Right cardiac atrium (tissue), 5 donors: ENCODE results near the gene FMO5. TPM values are rescaled to one million over a fixed set of nuclear protein-coding genes. Genes with fewer than 3 reads are reported as not detected.
"Not testable (repeated sequence)": the region's sequence is repeated elsewhere in the genome, so short reads cannot be mapped to it uniquely, and the experiment has no call there.

Source experiments
- ATAC-seq, 2 donors: fragments of 200-7000 bp; cut with Tn5 transposase; one replicate each; pipeline versions ENCODE4 v1.8.0 to v1.9.1; 2020; ENCODE audit warnings: moderate library complexity in 2 of 2, mild to moderate bottlenecking in 1 of 2
- DNase-seq, 3 donors: peaks; one replicate each; pipeline ENCODE4 v3.0.0-alpha.2; 2020
- H3K27ac ChIP-seq: one replicate; pipeline ENCODE4 v1.5.1; 2013; ENCODE audit warnings: mild to moderate bottlenecking, low read length, control low read depth, moderate library complexity
- H3K27me3 ChIP-seq: one replicate; pipeline ENCODE4 v1.6.1; 2013; ENCODE audit not compliant: control insufficient read depth, insufficient read depth
- H3K4me1 ChIP-seq: one replicate; pipeline ENCODE4 v1.6.1; 2013; ENCODE audit warnings: low read length; ENCODE audit not compliant: control insufficient read depth, insufficient read depth
- H3K4me3 ChIP-seq: one replicate; pipeline ENCODE4 v1.5.1; 2013; ENCODE audit warnings: low read length, control low read depth
- H3K9me3 ChIP-seq: one replicate; pipeline ENCODE4 v1.6.1; 2013; ENCODE audit warnings: low read length; ENCODE audit not compliant: control insufficient read depth
- WGBS: extraction: QIAGEN DNeasy Blood & Tissue Kit; methylation state at CpG from one replicate; pipeline ENCODE4 v1.1.7; 2013; 5-methylcytosine and 5-hydroxymethylcytosine counted together
- intact Hi-C, 4 donors: fragments of 100-400 bp; cut with DNase I; formaldehyde crosslinking; loops; one replicate each; pipeline versions ENCODE4 v1.11.0 to v1.14.0; 2022 to 2023
- polyA plus RNA-seq: library from polyadenylated mRNA; stranded (reverse); fragments of 200-250 nt; gene quantifications from one replicate; pipeline ENCODE4 v1.2.3, GENCODE V29; 2013
- total RNA-seq, 4 donors: library from RNA; stranded (reverse); fragmentation: NEBNext Ultra II Directional; extraction: Animal tissue kit (Norgen Biotek cat#: 25700); gene quantifications; one replicate each; pipeline ENCODE4 v1.2.1, GENCODE V29; 2021
- donor health status: healthy with polysubstance abuse.
- donor health status: DM: no; HTN: yes; CAD: no.
- donor health status: DM: no; HTN: no; CAD: no.
- donor health status: DM: no; HTN: yes; CAD: no; lungs with severe emphysema.
- donor health status: DM: yes; HTN: yes; CAD: no.

The FMO5 gene
- total and polyA plus RNA-seq, 5 donors, result 1.1 to 3.1 (median 1.5) TPM

GRCh38 chr1:147202576-147202975, 22.6 kb downstream of the FMO5 start:
- Histone ChIP-seq H3K27ac (no peak overlapping the region), H3K4me1 (no peaks in the 10 kb centered on the region), H3K27me3 (no peaks in the 10 kb centered on the region), H3K4me3 (no peak overlapping the region), H3K9me3 (no peaks in the 10 kb centered on the region)
- DNase-seq (no peak), ATAC-seq (no peak)
- intact Hi-C loops, result no loop called here
- 65% methylated on average over 2 of the region's 2 CpGs for WGBS

- no peaks in the 10 kb centered on the region for H3K4me1 ChIP-seq
- H3K27ac ChIP-seq, result no peak overlapping the region
- intact Hi-C loops, result no loop called here
- no peaks in the 10 kb centered on the region for H3K27me3 ChIP-seq
- no peak for ATAC-seq
- 83% methylated on average over 1 of the region's 1 CpG for WGBS
- no peak for DNase-seq
- H3K4me3 ChIP-seq, result no peak overlapping the region
- H3K9me3 ChIP-seq, result no peaks in the 10 kb centered on the region
Measured at GRCh38 chr1:147201786-147202185, 23.4 kb downstream of the FMO5 start.

- Histone ChIP-seq H3K9me3 (no peaks in the 10 kb centered on the region), H3K27ac (no peak overlapping the region), H3K27me3 (no peaks in the 10 kb centered on the region), H3K4me1 (no peaks in the 10 kb centered on the region), H3K4me3 (no peak overlapping the region)
- intact Hi-C loops, result no loop called here
- DNase-seq (no peak), ATAC-seq (no peak)
- WGBS, result 75% methylated on average over 4 of the region's 4 CpGs
Measured at GRCh38 chr1:147201276-147201675, 23.9 kb downstream of the FMO5 start.

GRCh38 chr1:147197324-147197723, 27.8 kb downstream of the FMO5 start:
- H3K27ac ChIP-seq, H3K27me3 ChIP-seq, DNase-seq, H3K4me1 ChIP-seq, H3K9me3 ChIP-seq, intact Hi-C loops, H3K4me3 ChIP-seq, ATAC-seq: not testable (repeated sequence)
- 75% methylated on average over 3 of the region's 3 CpGs for WGBS

GRCh38 chr1:147189514-147189913, 35.6 kb downstream of the FMO5 start:
- 90% methylated on average over 2 of the region's 2 CpGs for WGBS

GRCh38 chr1:147185432-147185831, 39.7 kb downstream of the FMO5 start:
- intact Hi-C loops, result no loop called here
- Histone ChIP-seq H3K27ac (no peak overlapping the region), H3K27me3 (no peaks in the 10 kb centered on the region), H3K4me1 (no peaks in the 10 kb centered on the region), H3K4me3 (no peak overlapping the region), H3K9me3 (no peaks in the 10 kb centered on the region)
- ATAC-seq (no peak), DNase-seq (no peak)
- 90% methylated on average over 2 of the region's 2 CpGs for WGBS

More at GRCh38 chr1:147189514-147189913, 35.6 kb downstream of the FMO5 start:
- no peak for ATAC-seq
- no peaks in the 10 kb centered on the region for H3K27me3 ChIP-seq
- intact Hi-C loops, result no loop called here
- no peak overlapping the region for H3K4me3 ChIP-seq
- H3K27ac ChIP-seq, result no peak overlapping the region
- no peaks in the 10 kb centered on the region for H3K9me3 ChIP-seq
- no peaks in the 10 kb centered on the region for H3K4me1 ChIP-seq
- DNase-seq, result no peak

GRCh38 chr1:147177611-147178380, 47.3 kb downstream of the FMO5 start:
- intact Hi-C loops, result loop anchor here in 1 of 4 donors (10.0 kb wide), 1 partner anchor 47 kb away; the partner anchor contains the start of gene FMO5
- no peak overlapping the region for H3K27ac ChIP-seq

GRCh38 chr1:147172168-147173016, 52.7 kb downstream of the FMO5 start, which contains the start of gene PRKAB2:
Gene PRKAB2, minus strand, starts transcription at chr1:147172470. Its CDS starts 326 bp downstream, at chr1:147172144.
- H3K27ac ChIP-seq, result peak within 1 kb of the TSS; percentile 99
- intact Hi-C loops, result loop anchor here (1.0 to 10.0 kb wide), 4 partner anchors 52 to 70 kb away; partner anchors contain the start of genes CHD1L (in 3 of the 4) and FMO5 (in 1 of the 4)
- ATAC-seq (peak; percentile 98), DNase-seq (peak; percentile 98 to 99 (median 99))
- no peaks in the 10 kb centered on the region for H3K27me3 ChIP-seq
- H3K9me3 ChIP-seq, result no peaks in the 10 kb centered on the region
- H3K4me3 ChIP-seq, result peak within 1 kb of the TSS; percentile 89
- H3K4me1 ChIP-seq, result peaks cover 11% of the 10 kb centered on the region
- WGBS, result under 1% methylated on average over 72 of the region's 72 CpGs

More at GRCh38 chr1:147177611-147178380, 47.3 kb downstream of the FMO5 start:
- WGBS, result 23% methylated on average over 36 of the region's 36 CpGs
- Histone ChIP-seq H3K4me3 (no peak overlapping the region), H3K4me1 (peaks cover 7% of the 10 kb centered on the region), H3K9me3 (no peaks in the 10 kb centered on the region), H3K27me3 (no peaks in the 10 kb centered on the region)
- DNase-seq (peak; percentile 23 to 66 (median 64)), ATAC-seq (peak; percentile 59 to 61)

- H3K27me3 ChIP-seq, result no peaks in the 10 kb centered on the region
- no peak for DNase-seq
- peak overlapping the region; percentile 89 for H3K4me3 ChIP-seq
- no peak for ATAC-seq
- H3K9me3 ChIP-seq, result no peaks in the 10 kb centered on the region
- intact Hi-C loops, result loop anchor here (1.0 to 10.0 kb wide), 4 partner anchors 53 to 71 kb away; partner anchors contain the start of genes CHD1L (in 3 of the 4) and FMO5 (in 1 of the 4)
- peaks cover 11% of the 10 kb centered on the region for H3K4me1 ChIP-seq
- WGBS, result under 1% methylated on average over 32 of the region's 32 CpGs
- peak overlapping the region; percentile 95 for H3K27ac ChIP-seq
Measured at GRCh38 chr1:147171399-147172167, 53.6 kb downstream of the FMO5 start.
